Effector memory CD8-positive, alpha-beta T cell (primary cell): ENCODE data around the gene HJURP.
A peak's percentile ranks its signal among the peaks of the same experiment; 100 is the strongest.

ENCODE experiments used
- ATAC-seq: fragments of 150-1000 bp; cut with Tn5 transposase; replicated peaks from 2 replicates; pipeline ENCODE4 v1.10.0; 2021; ENCODE audit warnings: mild to moderate bottlenecking, moderate library complexity
- DNase-seq, 3 experiments: peaks; one replicate each; pipeline ENCODE4 v3.0.0; 2021
- H3K27ac Mint-ChIP-seq, 2 donors: one replicate each; pipeline ENCODE4 v1.8.0; 2022; ENCODE audit warnings: mild to moderate bottlenecking in 2 of 2, mixed read lengths in 2 of 2, moderate library complexity in 2 of 2
- H3K27me3 Mint-ChIP-seq, 2 donors: one replicate each; pipeline ENCODE4 v1.8.0; 2022; ENCODE audit warnings: mixed read lengths in 2 of 2
- H3K36me3 Mint-ChIP-seq: one replicate; pipeline ENCODE4 v1.8.0; 2022; ENCODE audit warnings: mild to moderate bottlenecking, moderate library complexity, mixed read lengths; ENCODE audit not compliant: insufficient read depth
- H3K4me1 Mint-ChIP-seq, 2 donors: one replicate each; pipeline ENCODE4 v1.8.0; 2022; ENCODE audit warnings: low read depth in 2 of 2, mixed read lengths in 2 of 2
- H3K4me3 Mint-ChIP-seq, 2 donors: one replicate each; pipeline ENCODE4 v1.8.0; 2022; ENCODE audit warnings: mild to moderate bottlenecking in 2 of 2, mixed read lengths in 2 of 2, moderate library complexity in 2 of 2
- H3K9me3 Mint-ChIP-seq, 2 donors: one replicate each; pipeline ENCODE4 v1.8.0; 2022; ENCODE audit warnings: mixed read lengths in 2 of 2

The HJURP gene

DNA sequence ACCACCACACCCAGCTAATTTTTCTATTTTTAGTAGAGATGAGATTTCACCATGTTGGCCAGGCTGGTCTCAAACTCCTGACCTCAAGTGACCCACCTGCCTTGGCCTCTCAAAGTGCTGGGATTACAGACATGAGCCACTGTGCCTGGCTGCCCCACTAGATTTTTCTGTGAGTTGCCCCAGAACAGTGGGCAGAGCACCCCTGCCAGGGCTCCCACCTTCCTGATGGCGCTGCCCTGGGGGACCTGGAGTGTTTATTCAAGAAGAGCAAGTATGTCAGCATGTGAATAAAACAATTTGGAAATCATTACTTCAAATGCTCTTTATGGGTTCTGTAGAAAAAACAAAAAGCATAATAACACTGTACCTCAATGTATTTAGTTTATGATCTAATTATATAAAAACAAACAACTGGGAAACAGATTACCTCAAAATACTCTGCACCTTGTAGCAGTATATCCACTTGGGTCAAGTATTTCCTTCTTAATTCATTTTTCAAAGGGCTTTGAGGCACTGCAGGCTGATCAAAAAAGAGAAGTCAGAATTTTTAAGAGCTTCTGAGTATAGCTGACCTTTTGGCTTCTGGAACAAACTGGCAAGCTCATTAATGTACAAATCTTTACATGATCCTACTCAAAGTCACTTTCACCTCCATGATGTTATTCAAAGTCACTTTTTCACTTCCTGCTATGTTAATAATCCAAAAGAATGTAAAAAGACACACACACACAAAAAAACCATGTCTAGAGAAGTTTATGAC, 8.9 kb downstream of the HJURP start:
- H3K27ac Mint-ChIP-seq: peak overlapping the region in 1 of 2 donors; percentile 57
- DNase-seq (no peak), ATAC-seq (no peak)
- peaks cover 0 to 4% of the 10 kb centered on the region in 2 donors for H3K4me1 Mint-ChIP-seq
- H3K36me3 Mint-ChIP-seq: peaks cover 5% of the 10 kb centered on the region
- no peak overlapping the region for H3K4me3 Mint-ChIP-seq
- H3K9me3 Mint-ChIP-seq: no peaks in the 10 kb centered on the region
- H3K27me3 Mint-ChIP-seq: no peaks in the 10 kb centered on the region

DNA sequence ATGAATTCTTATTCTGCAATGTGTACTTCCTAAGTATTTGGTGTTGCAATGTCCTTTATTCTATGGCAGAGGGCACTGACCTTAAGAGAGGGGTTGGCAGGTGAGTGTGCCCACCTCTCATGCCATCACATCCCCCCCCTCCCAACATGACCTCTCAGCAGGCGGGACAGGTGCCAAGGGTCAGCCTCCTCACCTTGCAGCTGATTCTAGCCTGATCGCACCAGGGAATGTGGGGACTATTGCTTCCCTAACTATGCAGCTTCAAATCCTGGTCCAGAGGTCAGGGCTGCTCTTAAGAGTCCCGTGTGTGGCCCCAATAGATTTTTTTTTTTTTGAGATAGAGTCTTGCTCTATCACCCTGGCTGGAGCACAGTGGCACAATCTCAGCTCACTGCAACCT, 9.5 kb downstream of the HJURP start:
- no peaks in the 10 kb centered on the region for H3K9me3 Mint-ChIP-seq
- peaks cover 0 to 4% of the 10 kb centered on the region in 2 donors for H3K4me1 Mint-ChIP-seq
- no peaks in the 10 kb centered on the region for H3K27me3 Mint-ChIP-seq
- H3K4me3 Mint-ChIP-seq: no peak overlapping the region
- peak overlapping the region in 1 of 2 donors; percentile 41 for H3K27ac Mint-ChIP-seq
- ATAC-seq: no peak
- no peak for DNase-seq
- H3K36me3 Mint-ChIP-seq: peaks cover 5% of the 10 kb centered on the region

DNA sequence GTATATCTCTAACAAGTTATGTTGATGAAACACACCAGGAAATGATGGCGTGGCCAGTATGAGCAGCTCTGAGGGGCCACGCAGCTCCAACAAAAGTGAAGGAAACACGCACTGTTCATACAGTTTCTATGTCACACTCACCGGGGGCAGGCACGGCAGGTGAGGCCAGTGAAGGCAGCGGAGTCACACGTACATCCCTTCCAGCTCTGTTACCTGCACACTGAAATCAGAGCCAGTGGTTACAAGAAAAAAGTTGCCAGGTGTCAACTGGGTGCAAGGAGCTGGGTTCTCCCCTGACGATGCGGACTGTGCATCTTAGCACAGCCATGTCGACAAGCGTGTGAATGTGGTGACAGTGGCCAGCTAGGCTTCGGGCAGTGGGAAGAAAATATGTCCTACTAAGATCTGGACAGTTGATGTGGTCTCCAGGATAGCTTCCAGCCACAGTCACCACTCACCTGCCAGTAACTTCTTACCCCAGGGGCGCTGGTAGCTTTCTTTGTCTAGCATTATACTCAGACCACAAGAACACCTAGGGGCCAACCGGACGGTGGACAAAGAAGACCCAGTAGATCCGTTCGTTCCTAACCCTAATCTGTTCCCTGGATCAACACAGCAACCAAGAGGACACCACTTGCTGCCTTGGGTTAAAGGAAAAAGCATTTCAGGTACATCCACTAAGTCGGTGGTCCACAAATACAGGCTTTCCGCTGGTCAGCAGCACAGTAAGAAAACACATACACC, 10.1 kb downstream of the HJURP start:
- Mint-ChIP-seq H3K27ac (no peak overlapping the region), H3K36me3 (peaks cover 5% of the 10 kb centered on the region), H3K4me1 (peaks cover 0 to 4% of the 10 kb centered on the region in 2 donors), H3K9me3 (no peaks in the 10 kb centered on the region), H3K27me3 (no peaks in the 10 kb centered on the region), H3K4me3 (no peak overlapping the region)
- ATAC-seq (no peak), DNase-seq (no peak)

DNA sequence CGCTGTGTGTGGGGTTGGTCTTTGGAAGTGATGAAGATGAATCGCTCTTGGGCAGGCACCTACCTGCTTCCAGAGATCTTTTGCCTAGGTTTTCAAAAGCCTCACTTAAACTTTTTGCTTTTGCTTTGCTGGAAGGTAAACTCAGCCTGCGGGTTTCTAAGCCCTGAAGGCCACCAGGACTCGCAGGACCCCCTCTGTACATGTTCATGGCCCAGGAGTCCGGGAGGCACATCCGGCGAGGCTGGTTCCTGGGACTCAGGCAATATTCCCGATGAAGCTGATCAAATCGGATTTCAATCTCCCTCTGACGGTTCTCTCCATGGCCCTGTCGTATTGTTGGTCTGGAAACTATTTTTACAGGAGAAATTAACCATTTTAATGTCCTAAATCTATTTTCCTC, 13.2 kb downstream of the HJURP start:
- Mint-ChIP-seq H3K4me3 (no peak overlapping the region), H3K27ac (peak overlapping the region in 1 of 2 donors; percentile 42), H3K27me3 (no peaks in the 10 kb centered on the region), H3K4me1 (no peaks in the 10 kb centered on the region), H3K9me3 (no peaks in the 10 kb centered on the region), H3K36me3 (peaks cover 3% of the 10 kb centered on the region)
- DNase-seq (no peak), ATAC-seq (no peak)

DNA sequence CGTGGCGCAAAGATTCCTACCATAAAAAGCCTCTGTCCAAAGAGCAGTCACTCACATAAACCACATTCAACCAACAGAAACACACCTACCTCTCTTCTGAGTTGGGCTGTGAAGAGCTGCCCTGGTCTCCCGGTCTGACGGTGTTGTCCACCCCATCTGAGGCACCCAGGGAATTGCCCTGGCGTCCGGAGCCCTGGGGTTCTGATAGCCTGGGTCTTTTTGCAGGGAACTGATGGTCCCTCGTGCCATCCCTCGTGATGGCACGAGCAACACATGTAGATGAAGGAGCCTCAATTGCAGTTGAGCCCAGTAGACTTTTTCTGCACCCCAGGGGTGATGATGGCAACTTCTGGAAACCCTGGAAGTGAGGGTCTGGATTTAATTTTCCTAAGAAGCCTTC, 13.8 kb downstream of the HJURP start:
- H3K4me3 Mint-ChIP-seq: no peak overlapping the region
- DNase-seq (no peak), ATAC-seq (no peak)
- H3K36me3 Mint-ChIP-seq: peaks cover 3% of the 10 kb centered on the region
- no peaks in the 10 kb centered on the region for H3K27me3 Mint-ChIP-seq
- H3K9me3 Mint-ChIP-seq: no peaks in the 10 kb centered on the region
- peak overlapping the region in 1 of 2 donors; percentile 42 for H3K27ac Mint-ChIP-seq
- no peaks in the 10 kb centered on the region for H3K4me1 Mint-ChIP-seq

DNA sequence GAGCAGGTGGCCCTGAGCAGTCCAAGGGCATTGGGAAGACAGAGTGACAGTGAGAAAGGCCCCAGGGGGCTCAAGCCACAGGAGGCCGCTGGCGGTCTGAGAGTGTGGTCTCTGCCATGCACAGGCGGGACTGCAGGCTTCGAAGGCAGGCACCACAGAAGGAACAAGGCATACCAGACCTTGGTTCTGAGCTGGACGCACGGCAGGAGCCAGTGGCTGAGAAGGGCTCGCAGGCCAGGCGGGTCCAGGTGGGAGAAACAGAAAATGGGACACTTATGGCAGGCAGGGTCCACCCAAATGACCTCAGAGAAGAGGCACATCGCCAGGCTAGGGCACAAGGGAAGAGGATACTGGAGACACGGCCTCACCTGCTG, 14.9 kb downstream of the HJURP start:
- H3K9me3 Mint-ChIP-seq: no peaks in the 10 kb centered on the region
- no peaks in the 10 kb centered on the region for H3K4me1 Mint-ChIP-seq
- DNase-seq (no peak), ATAC-seq (no peak)
- H3K27me3 Mint-ChIP-seq: no peaks in the 10 kb centered on the region
- H3K4me3 Mint-ChIP-seq: no peak overlapping the region
- H3K36me3 Mint-ChIP-seq: peaks cover 3% of the 10 kb centered on the region
- H3K27ac Mint-ChIP-seq: no peak overlapping the region

DNA sequence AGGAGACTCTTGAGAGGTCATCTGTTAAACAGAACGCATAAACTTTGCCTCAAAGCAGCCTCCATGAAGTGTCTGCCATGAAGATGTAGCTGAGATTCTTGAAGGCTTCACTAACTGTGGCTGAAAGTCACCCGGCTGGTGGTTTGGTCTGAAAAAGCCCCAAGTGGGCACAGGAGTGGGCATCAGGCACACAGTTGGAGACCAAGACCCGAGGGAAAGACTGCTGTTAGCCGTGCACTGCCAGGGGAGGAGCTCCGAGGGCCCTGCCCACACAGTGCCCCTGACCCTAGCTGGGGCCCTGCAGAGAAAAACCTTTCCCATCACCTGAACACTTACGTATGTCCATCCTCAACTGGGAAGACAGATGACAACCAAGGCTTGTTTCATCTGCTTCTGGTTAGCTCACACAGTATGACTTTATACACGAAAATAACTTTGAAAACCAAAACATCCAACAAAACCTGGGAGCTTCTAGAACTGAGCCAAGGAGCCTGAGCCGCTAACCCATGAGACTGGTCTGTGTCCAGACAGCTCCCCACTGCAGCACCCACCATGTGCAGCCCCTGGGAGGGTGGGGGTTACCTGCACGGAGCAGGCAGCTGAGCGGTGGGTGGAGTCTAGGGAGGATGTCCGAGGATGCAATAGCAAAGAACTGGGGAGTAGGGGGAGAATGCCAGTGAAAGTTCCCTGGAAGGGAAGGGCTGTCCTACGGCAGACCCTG, 15.4 kb downstream of the HJURP start:
- no peak overlapping the region for H3K4me3 Mint-ChIP-seq
- H3K27ac Mint-ChIP-seq: peak overlapping the region in 1 of 2 donors; percentile 45
- H3K27me3 Mint-ChIP-seq: no peaks in the 10 kb centered on the region
- no peaks in the 10 kb centered on the region for H3K4me1 Mint-ChIP-seq
- H3K9me3 Mint-ChIP-seq: no peaks in the 10 kb centered on the region
- ATAC-seq (no peak), DNase-seq (no peak)
- H3K36me3 Mint-ChIP-seq: no peaks in the 10 kb centered on the region

DNA sequence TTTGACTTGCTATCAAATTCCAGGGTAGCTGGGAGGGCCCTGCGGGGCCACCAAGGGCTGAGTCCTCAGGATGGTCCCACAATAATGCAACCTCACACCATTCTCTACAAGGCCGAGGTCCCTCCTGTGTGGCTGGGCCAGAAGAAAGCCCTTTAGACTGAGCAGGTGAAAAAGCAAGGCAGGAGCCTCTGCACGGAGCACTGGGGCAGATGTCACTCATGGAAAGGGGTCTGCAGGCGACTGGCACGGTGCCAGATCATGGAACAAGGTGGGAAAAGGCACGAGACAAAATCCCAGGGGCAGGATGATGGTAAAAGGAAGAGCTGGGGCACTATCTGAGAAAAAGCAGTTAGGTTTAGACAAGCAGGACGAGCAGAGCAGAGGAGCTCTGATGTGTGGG, 16.1 kb downstream of the HJURP start:
- H3K27ac Mint-ChIP-seq: peak overlapping the region; percentile 18 to 45
- no peaks in the 10 kb centered on the region for H3K4me1 Mint-ChIP-seq
- H3K27me3 Mint-ChIP-seq: no peaks in the 10 kb centered on the region
- no peaks in the 10 kb centered on the region for H3K9me3 Mint-ChIP-seq
- no peak overlapping the region for H3K4me3 Mint-ChIP-seq
- DNase-seq (no peak), ATAC-seq (no peak)
- no peaks in the 10 kb centered on the region for H3K36me3 Mint-ChIP-seq

DNA sequence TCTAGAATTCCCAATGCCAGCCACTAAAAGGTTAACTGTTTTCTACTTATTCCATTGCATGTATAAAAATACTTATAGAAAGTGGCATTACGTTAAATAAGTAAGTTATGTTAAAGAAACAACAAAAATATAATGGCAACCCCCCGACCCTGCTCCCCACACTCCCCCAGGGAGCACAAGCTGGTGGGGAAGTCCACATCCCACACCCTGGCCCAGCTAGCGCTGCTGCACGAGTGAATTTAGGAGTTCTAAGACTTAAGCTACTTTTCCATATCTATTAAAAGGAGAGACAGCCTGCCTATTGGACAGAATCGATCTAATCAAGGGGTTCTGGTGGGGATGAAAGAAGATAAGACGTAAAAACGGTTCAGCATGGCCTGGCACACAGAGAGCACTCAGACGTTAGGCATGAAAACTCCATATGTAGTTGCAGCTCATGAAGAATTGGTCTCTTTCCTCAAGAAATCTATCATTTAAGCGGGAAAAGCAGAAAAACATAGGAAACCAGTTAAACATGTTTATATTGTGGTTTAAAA, 16.6 kb downstream of the HJURP start:
- ATAC-seq (no peak), DNase-seq (no peak)
- H3K9me3 Mint-ChIP-seq: no peaks in the 10 kb centered on the region
- H3K27ac Mint-ChIP-seq: peak overlapping the region; percentile 30 to 45
- no peaks in the 10 kb centered on the region for H3K27me3 Mint-ChIP-seq
- H3K36me3 Mint-ChIP-seq: no peaks in the 10 kb centered on the region
- H3K4me3 Mint-ChIP-seq: no peak overlapping the region
- no peaks in the 10 kb centered on the region for H3K4me1 Mint-ChIP-seq

DNA sequence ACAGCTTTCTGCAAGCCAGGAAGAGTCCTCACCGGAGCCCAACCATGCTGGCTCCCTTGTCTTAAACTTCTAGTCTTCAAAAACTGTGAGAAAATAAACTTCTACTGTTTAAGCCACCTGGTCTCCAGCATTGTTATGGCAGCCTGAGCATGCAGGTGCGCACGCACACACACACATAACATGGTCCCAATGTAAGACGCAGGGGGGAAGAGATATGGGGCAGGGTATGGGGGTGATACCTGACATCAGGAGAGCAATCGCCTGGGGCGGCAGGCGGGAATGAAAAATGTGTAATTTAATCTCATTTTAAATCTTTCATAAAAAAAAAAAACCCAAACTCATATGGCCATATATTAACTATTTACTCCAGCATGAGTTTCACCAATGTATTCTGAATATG, 18.0 kb downstream of the HJURP start:
- Mint-ChIP-seq H3K4me1 (no peaks in the 10 kb centered on the region), H3K36me3 (no peaks in the 10 kb centered on the region), H3K27ac (no peak overlapping the region), H3K9me3 (no peaks in the 10 kb centered on the region), H3K4me3 (no peak overlapping the region), H3K27me3 (no peaks in the 10 kb centered on the region)
- no peak for DNase-seq
- ATAC-seq: no peak

DNA sequence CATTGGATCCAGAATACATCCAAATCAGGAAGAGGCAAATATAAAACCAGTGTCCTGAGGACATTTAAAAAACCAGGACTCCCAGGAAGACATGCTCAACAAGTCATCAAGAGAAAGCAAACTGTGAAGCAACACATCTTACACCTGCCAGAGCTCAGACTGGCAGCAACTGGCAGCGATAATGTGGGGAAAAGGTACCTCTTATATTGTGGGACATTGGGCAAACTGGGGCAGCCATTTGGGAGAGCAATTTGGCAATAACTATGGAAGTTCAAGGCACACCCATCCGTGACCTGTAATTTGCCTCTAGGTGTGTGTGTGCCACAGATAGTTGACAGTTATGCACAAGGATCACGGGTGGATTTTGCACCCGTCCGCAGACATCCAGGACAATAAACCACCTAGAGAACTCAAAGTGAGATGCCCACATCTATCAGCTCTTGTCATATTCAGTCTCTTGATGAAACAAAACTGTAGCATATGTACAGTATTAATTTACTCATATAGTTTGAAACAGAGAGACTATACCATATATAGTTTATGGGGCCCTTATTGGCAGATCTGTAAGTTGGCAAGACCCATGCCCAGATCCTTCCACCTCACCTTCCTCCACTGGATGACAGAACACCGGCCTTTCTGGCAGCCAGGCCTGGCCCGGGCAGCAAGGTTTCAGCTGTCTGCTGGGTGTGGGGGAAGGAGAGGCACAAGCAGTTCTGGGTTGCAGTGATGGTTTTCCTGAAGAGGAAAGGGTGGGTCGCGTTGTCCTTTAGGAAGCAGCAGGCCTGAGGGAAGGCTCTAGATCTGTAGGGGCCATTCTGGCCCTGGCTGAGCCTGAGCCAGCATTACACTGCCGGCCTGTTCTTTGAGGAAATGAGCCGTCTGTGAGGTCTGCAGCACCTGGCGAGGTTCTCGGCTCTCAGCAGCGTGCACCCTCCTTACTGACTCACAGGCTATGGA, 18.8 kb downstream of the HJURP start:
- no peak for ATAC-seq
- H3K4me1 Mint-ChIP-seq: no peaks in the 10 kb centered on the region

DNA sequence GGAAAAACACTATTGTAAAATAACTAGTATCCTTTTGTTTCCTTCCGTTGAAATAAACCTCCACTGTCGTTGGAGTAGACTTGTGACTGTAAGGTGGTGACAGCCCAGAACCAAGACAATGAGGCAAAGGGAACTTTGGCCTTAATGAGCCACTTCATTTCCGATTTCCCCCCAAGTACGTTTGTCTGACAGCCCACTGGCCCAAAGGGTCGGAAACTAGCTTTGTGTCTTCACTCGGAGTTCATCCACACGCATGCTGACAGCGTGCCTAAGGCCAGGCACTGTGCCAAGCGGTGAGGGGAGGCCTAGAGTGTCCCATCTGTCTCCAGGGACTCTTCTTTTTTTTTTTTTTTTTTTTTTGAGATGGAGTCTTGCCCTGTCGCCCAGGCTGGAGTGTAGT, 21.0 kb downstream of the HJURP start:
- Mint-ChIP-seq H3K4me1 (no peaks in the 10 kb centered on the region), H3K27ac (no peak overlapping the region), H3K9me3 (no peaks in the 10 kb centered on the region), H3K4me3 (no peak overlapping the region), H3K27me3 (no peaks in the 10 kb centered on the region), H3K36me3 (no peaks in the 10 kb centered on the region)
- DNase-seq (no peak), ATAC-seq (no peak)

More for the DNA sequence above, 18.8 kb downstream of the HJURP start:
- H3K27ac Mint-ChIP-seq: peak overlapping the region in 1 of 2 donors; percentile 25
- no peaks in the 10 kb centered on the region for H3K36me3 Mint-ChIP-seq
- no peaks in the 10 kb centered on the region for H3K9me3 Mint-ChIP-seq
- no peaks in the 10 kb centered on the region for H3K27me3 Mint-ChIP-seq
- DNase-seq: no peak
- no peak overlapping the region for H3K4me3 Mint-ChIP-seq

DNA sequence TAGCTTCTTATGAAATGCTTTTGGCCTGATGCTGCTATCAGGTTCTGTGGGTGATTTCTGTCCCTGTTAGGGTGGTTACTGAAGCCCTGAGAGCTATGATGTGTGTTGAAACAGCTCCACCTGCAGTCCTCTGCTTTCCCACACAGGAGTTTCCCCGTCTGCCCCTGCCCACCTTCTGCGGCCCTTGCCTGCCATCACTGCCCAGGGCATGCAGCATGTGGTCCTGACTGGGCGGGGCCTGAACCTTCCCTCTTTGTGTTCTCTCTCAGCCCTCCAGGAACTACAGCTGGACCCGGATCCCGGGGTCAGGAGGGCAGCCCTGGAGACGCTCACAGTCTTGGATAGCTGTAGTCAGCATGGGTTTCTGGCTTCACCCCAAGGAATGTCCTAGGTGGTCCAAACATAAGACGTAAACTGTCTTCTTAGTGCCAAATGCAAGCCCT, 21.4 kb downstream of the HJURP start:
- no peaks in the 10 kb centered on the region for H3K9me3 Mint-ChIP-seq
- no peak for DNase-seq
- no peak overlapping the region for H3K4me3 Mint-ChIP-seq
- no peak for ATAC-seq
- H3K27ac Mint-ChIP-seq: no peak overlapping the region
- H3K27me3 Mint-ChIP-seq: no peaks in the 10 kb centered on the region
- H3K36me3 Mint-ChIP-seq: no peaks in the 10 kb centered on the region
- no peaks in the 10 kb centered on the region for H3K4me1 Mint-ChIP-seq
